Medulla oblongata (tissue), 1 donor: Measurements from ENCODE around the gene RING1.

Source experiments
- DNase-seq: peaks from one replicate; pipeline ENCODE4 v3.0.0-alpha.2; 2015; ENCODE audit errors: extremely low spot score

Gene RING1

DNA sequence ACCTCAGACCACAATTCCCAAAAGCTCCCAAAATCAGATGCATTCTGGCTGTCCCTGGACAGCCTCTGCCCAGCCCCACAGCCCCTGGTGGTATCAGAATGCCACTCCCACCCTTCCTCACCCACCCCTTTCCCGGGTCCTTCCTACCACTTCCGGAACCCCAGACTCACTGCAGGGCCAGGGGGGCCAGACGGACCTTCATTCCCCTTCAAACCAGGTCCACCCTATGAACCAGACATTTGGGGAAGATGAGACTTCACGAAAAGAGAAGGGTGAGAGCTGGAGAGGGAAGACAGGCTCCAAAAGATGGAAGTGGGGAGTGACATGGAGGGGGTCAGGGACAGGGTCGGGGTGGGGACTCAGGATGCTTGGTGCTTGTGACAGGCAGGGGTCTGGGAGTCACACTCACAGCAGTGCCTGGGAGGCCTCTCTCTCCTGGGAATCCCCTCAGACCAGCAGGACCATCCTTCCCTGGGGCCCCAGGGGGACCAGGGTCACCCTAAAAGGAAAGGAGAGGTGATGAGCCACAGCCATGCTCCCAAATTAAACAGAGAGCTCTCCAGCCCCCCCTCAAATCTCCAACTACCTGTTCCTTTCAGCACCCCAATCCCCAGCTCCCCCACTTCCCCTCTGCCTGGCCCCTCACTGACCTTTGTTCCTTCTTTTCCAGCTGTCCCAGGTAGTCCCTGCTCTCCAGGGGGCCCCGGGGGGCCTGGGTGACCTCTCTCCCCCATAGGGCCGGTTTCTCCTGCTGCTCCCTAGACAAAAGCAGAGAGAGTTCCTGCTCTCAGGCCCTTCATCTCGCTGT is 36.2 kb upstream of the RING1 start:
- no peak for DNase-seq

GRCh38 chr6:33172688-33173534 is 35.4 kb upstream of the RING1 start:
- no peak for DNase-seq

DNA sequence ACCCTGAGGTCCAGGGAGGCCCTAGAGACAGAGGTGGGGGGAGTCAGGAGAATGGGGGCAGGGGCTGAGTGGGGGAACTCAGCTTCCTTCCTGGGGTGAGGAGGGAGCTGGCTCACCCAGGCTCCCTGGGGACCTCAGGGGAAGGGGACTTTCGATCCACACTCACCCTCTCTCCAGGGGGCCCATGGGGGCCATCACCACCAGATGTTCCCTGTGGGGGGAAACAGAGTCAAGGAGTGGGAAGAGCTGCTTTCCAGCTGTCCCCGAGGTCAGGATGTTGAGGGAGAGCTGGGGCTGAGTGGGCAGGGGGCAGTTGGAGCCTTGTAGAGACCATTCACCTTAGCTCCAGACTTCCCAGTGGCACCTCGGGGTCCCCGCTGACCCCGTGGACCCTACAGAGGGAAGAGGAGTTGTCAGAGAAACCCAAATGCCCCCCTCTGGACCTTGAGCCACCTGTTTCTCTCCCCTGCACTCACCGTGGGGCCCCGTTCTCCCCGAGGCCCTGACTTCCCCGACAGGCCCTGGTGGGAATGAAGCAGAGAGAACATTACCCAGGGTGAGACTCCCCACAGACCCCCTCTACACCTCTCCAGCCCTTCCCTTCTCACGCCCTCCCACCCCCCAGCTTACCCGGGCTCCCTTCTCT is 34.6 kb upstream of the RING1 start:
- no peak for DNase-seq

DNA sequence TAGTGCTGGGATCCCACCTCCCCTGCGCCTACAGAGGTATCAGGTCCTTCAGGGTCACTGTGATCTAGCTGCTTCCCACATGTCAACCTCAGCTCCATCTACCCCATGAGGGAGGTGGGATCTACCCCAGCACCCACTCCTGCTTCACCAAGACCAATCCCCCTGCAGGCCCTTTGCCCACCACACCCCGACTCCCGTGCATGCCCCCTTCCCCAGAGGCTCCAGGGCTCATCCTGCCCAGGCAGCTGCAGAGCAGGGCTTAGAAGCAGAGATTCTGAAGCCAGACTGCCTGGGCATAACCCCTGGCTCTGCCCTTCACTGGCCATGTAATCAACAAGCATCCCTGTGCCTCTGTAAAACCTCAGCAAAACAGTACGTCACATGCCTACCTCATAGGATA is 33.5 kb upstream of the RING1 start:
- DNase-seq, result no peak

GRCh38 chr6:33175436-33176069 is 32.7 kb upstream of the RING1 start:
- no peak for DNase-seq

DNA sequence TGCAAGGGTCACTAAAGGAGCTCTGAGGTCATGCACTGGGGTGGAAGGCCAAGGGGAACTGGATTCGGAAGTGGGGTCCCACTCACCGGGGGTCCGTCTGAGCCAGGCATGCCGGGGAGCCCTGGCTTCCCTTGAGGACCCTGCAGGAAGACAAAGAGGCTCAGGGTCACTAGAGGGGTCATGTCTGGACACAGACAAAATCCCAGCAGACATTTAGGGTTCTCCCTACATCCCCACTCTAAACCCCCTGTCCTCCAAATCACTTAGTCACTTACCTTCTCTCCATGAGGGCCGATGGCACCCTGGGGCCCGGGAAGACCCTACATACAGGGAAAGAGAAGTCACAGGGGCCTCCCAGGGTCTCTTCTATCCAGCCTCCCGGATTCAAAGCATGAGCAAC is 31.4 kb upstream of the RING1 start:
- no peak for DNase-seq

DNA sequence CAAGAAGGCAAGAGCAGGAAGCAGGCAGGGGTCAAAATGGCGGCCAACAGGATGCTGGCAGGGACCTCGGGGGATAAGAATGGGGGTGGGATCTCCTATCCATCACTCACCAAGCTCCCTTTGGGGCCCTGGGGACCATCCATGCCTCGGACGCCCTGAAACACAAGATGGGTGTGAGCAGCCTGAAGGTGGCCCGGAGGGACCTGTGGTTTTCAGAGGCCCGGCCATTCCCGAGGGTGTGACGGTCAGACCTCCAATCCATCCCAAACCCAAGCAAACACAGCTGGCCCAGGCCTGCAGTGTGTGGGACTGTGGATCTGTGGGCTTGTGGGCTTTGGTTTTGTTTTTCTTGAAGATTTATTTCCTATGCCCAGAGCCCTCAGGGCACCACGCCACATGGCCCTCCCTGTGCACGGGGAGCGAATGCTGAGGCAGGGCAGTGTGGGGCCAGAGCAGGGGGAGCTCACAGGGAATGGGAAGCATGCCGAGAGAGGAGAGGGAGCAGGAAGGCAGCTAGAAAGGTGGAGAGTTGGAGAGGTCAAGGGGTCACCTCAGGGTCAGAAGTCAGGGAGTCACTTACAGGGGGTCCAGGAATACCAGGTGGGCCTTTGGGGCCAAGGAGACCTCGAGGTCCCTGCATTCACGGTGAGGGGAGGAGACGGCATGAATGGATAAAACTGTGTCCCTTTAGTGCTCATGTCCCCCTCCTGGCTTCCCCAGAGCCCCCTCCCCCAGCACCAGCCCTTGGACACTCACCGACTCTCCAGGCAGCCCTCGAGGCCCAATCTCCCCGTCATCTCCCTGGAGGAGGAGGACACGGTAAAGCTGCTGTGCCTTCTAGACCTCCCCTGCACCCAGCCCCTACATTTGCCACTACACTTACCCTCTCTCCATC is 30.5 kb upstream of the RING1 start:
- no peak for DNase-seq

- DNase-seq, result no peak
Measured at GRCh38 chr6:33178755-33179475, 29.4 kb upstream of the RING1 start.

- DNase-seq, result no peak
Measured at GRCh38 chr6:33181141-33181540, 27.2 kb upstream of the RING1 start.

DNA sequence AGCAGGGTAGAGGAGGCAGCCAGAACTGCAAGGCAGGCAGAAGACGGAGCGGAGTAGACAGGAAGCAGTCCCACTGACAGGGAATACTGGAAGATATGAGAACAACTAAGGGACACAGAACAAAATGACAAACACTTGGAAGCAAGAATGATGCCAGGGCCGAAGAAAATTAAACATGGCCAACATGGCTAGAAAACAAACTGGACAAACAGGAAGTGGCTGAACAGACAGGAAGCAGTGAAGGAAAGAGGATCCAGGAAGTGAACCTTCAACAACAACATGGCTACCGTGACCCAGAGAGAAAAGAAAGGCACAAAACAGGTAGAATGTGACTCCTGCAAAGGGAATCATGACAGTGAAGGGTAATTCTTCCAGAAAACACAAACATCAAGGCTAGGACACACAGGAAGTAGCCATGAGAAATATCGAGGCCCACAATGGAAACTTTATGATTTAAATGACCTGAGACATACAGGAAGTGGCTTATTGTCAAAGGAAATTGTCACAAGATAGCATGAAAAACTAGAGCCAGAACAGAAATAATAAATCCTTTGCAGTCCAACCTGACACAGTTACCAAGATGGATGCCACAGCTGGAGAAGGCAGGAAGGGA is 25.1 kb upstream of the RING1 start:
- no peak for DNase-seq

DNA sequence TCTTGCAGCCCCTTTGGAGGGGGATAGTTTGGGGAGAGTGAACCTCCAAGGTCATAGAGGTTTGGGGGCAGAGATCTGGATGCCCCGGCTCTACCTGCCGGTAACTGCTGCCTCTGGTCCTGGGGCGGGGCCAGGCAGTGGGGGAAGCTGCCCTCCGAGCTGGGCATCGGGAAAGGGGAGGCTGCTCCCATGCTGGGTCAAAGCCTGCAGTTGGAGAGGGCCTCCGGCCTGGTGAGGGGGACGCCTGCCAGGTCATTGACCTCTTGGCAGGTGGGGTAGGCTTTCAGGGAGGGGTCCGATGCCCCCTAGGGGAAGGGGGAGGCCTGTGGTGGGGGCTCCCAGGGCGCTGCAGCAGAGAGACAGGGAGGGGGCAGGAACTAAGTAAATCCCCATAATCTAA is 23.1 kb upstream of the RING1 start:
- DNase-seq, result no peak

DNA sequence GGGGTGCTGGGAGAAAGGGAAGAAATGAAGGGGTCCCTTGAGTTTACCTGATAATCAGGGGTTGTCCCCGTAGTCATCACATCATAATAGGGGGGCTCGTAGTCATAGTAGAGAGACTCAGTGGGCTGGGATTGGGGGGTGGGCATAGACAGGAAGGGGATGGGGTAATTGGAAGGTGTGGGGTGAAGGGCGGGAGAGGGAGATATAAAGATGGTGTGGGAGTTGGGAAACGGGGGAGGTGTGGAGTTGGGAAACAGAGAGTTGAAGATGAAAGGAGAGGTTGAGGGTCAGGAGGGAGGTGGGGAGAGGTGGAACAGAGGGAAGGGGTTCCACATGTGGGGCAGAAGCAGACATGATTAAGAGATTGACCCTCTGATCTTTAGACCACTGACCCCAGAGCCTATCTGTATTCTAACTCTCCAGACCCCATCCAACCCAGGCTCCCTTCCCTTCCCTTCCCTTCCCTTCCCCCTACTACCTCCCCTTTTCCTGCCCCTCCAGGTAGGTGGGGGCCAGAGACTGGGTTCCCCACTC is 22.6 kb upstream of the RING1 start:
- no peak for DNase-seq

DNA sequence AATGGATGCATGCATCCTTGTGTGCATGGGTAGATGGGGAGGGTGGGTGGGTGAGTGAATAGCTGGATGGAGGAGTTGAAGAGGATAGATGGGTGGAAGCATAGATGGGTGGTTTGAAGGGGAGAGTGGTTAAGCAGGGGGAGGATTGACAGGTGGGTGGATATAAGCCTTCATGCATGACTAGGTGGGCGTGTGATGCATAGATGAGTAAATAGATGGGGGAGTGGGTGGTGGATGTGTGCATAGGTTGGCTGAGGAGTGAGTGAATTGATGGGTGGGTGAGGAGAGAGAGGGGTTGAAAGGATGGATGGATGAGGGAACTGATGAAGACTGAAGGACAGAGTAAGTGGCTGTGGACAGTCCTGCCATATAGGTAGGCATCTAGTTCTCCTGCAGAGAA is 20.5 kb upstream of the RING1 start:
- DNase-seq, result no peak

DNA sequence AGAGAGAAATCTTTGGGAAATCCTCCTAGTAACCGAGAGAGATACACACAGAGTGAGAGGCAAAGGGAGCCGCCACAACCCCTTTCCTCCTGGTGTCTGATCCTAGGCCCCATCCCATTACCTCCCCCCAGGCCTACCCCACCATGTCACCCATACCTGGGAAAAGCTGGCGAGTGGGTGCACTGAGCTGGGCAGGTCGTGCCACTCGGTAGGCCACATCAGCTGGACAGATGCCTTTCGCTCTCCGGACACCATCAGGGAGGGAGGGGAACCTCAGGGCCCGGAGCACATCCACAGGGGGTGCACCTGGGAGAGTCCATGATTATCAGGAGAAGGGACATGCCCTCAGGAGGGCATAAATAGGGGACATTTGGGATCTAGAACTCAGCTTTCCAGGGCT is 19.1 kb upstream of the RING1 start:
- DNase-seq, result no peak

- DNase-seq, result no peak
Measured at GRCh38 chr6:33189625-33190448, 18.5 kb upstream of the RING1 start.

GRCh38 chr6:33190504-33191107 is 17.7 kb upstream of the RING1 start:
- no peak for DNase-seq

- DNase-seq, result no peak
Measured at GRCh38 chr6:33191383-33192104, 16.8 kb upstream of the RING1 start.
